DND-41 (cell line): ENCODE data around the gene SENP1.

Source experiments
- EZH2 ChIP-seq: IDR thresholded peaks from 3 replicates; pipeline ENCODE4 v1.6.1; 2012; ENCODE audit warnings: borderline replicate concordance, low read depth, mild to moderate bottlenecking, moderate library complexity, low read length, inconsistent platforms; ENCODE audit not compliant: severe bottlenecking
- TF ChIP-seq, protein P1 (sequence below): IDR thresholded peaks from 2 replicates; pipeline ENCODE4 v1.5.1; 2012; ENCODE audit warnings: borderline replicate concordance, low read length, moderate library complexity, mild to moderate bottlenecking; ENCODE audit not compliant: poor library complexity, severe bottlenecking; ENCODE audit errors: extremely low read depth

DNA sequence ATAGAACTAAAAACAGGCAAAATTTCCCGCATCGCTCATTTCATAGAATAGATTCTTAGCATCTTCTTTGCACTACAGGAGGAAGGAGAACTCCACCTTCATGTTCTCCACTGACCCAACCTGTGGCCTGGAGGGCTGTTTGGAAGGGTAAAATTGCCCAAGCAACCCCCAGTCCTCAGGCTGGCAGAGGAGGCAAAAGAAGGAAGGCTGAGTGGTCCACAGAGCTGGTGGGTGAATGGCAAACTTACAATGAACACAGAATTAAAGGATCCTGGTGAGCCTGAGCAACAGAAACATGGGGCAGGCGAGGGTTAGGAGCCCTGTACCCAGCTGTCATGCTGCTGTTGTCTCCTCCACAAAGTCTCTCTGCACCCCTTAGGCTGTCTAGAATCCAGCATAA lies 25.1 kb downstream of the SENP1 start:
- no peak for TF ChIP-seq EZH2
- TF ChIP-seq, protein P1, sequence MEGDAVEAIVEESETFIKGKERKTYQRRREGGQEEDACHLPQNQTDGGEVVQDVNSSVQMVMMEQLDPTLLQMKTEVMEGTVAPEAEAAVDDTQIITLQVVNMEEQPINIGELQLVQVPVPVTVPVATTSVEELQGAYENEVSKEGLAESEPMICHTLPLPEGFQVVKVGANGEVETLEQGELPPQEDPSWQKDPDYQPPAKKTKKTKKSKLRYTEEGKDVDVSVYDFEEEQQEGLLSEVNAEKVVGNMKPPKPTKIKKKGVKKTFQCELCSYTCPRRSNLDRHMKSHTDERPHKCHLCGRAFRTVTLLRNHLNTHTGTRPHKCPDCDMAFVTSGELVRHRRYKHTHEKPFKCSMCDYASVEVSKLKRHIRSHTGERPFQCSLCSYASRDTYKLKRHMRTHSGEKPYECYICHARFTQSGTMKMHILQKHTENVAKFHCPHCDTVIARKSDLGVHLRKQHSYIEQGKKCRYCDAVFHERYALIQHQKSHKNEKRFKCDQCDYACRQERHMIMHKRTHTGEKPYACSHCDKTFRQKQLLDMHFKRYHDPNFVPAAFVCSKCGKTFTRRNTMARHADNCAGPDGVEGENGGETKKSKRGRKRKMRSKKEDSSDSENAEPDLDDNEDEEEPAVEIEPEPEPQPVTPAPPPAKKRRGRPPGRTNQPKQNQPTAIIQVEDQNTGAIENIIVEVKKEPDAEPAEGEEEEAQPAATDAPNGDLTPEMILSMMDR, result no peak
